Effector memory CD4-positive, alpha-beta T cell (primary cell): ENCODE data around the gene CS.
"Not testable (repeated sequence)": the region's sequence is repeated elsewhere in the genome, so short reads cannot be mapped to it uniquely, and the experiment has no call there.

Experiments used
- DNase-seq, 3 donors: peaks; one replicate each; pipeline ENCODE4 v3.0.0-alpha.2; 2020
- H3K27ac ChIP-seq: 2 replicates; pipeline ENCODE4 v1.7.0; 2013; ENCODE audit warnings: mild to moderate bottlenecking, low read length, moderate library complexity; ENCODE audit not compliant: insufficient read depth, poor library complexity, severe bottlenecking
- H3K27me3 ChIP-seq: replicated peaks from 2 replicates; pipeline ENCODE4 v1.7.0; 2013; ENCODE audit warnings: mild to moderate bottlenecking, low read length; ENCODE audit not compliant: insufficient read depth, control insufficient read depth, poor library complexity, severe bottlenecking
- H3K36me3 ChIP-seq: 2 replicates; pipeline ENCODE4 v1.7.0; 2013; ENCODE audit warnings: mild to moderate bottlenecking, low read length, moderate library complexity; ENCODE audit not compliant: control insufficient read depth, insufficient read depth
- H3K4me1 ChIP-seq: 2 replicates; pipeline ENCODE4 v1.7.0; 2013; ENCODE audit warnings: low read length, mild to moderate bottlenecking; ENCODE audit not compliant: control insufficient read depth, insufficient read depth, poor library complexity, severe bottlenecking
- H3K4me3 ChIP-seq: 2 replicates; pipeline ENCODE4 v1.7.0; 2013; ENCODE audit warnings: low read length, low read depth, mild to moderate bottlenecking; ENCODE audit not compliant: insufficient read depth, poor library complexity, severe bottlenecking
- H3K9me3 ChIP-seq: 2 replicates; pipeline ENCODE4 v1.7.0; 2013; ENCODE audit warnings: mild to moderate bottlenecking, low read length, moderate library complexity; ENCODE audit not compliant: control insufficient read depth

Gene CS

DNA sequence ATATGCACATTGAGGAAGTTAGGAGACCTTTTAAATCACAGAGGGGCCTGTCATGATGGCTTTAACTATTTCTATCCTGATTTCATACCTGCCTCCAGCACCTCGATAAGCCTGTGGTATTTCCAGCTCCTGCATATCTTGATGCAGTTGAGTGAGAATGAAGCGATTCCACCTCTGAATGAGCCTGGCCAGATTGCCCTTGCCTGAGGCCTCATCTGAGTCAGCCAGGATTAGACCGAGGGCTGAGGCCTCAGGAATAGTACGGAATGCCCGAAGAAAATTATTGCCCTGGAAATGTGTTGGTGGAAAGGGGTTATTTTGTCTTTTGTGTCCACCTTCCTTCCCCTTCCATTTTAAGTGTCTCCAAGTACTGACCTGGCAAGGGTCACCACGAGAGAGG lies 24.1 kb upstream of the CS start:
- H3K4me3 ChIP-seq = no peak overlapping the region
- no peak for DNase-seq
- H3K9me3 ChIP-seq = no peaks in the 10 kb centered on the region
- no peak overlapping the region for H3K27ac ChIP-seq
- no peaks in the 10 kb centered on the region for H3K27me3 ChIP-seq
- no peaks in the 10 kb centered on the region for H3K4me1 ChIP-seq
- peaks cover 58% of the 10 kb centered on the region for H3K36me3 ChIP-seq

DNA sequence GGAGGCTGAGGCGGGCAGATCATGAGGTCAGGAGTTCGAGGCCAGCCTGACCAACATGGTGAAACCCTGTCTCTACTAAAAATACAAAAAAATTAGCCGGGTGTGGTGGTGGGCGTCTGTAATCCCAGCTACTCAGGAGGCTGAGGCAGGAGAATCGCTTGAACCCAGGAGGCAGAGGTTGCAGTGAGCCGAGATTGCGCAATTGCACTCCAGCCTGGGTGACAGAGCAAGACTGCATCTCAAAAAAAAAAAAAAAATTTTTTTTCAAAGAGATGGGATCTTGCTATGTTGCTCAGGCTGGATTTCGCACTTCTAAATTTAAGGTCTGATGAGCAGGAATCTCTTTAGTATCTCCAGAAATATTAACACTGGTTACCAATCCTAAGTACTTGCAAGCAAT lies 21.5 kb upstream of the CS start:
- H3K4me1 ChIP-seq, H3K27ac ChIP-seq, H3K27me3 ChIP-seq, DNase-seq, H3K4me3 ChIP-seq, H3K9me3 ChIP-seq: not testable (repeated sequence)
- H3K36me3 ChIP-seq = peaks cover 42% of the 10 kb centered on the region

DNA sequence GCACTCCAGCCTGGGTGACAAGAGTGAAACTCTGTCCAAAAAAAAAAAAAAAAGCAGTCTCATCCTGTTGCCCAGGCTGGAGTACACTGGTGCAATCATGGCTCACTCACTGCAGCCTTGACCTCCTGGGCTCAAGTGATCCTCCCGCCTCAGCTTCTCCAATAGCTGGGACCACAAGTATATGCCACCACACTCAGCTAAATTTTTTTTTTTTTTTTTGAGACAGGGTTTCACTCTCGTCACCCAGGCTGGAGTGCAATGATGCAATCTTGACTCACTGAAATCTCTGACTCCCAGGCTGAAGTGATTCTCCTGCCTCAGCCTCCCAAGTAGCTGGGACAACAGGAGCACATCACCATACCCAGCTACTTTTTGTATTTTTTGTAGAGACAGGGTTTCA lies 20.9 kb upstream of the CS start:
- DNase-seq = no peak

DNA sequence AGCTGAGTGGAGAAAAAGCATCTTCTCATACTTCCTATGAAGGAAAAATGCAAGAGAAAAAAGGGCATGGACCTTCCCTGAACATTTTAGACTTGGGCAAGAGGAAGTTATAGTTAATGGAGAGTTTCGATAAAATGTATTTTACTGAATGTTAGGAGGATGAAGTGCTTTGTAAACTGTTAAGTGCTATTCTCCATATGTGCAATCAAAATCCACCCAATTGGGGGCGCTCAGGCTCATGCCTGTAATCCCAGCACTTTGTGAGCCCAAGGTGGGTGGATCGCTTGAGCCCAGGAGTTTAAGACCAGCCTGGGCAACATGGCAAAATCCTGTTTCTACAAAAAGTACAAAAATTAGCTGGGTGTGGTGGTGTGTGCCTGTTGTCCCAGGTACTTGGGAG lies 17.5 kb upstream of the CS start:
- Histone ChIP-seq H3K36me3 (peaks cover 11% of the 10 kb centered on the region), H3K27ac (no peak overlapping the region), H3K27me3 (no peaks in the 10 kb centered on the region), H3K4me1 (peaks cover 14% of the 10 kb centered on the region), H3K4me3 (no peak overlapping the region), H3K9me3 (no peaks in the 10 kb centered on the region)
- no peak for DNase-seq

More for the DNA sequence above, 20.9 kb upstream of the CS start:
- Histone ChIP-seq H3K27me3 (no peaks in the 10 kb centered on the region), H3K27ac (no peak overlapping the region), H3K4me3 (no peak overlapping the region), H3K36me3 (peaks cover 40% of the 10 kb centered on the region), H3K4me1 (peaks cover 5% of the 10 kb centered on the region), H3K9me3 (no peaks in the 10 kb centered on the region)

DNA sequence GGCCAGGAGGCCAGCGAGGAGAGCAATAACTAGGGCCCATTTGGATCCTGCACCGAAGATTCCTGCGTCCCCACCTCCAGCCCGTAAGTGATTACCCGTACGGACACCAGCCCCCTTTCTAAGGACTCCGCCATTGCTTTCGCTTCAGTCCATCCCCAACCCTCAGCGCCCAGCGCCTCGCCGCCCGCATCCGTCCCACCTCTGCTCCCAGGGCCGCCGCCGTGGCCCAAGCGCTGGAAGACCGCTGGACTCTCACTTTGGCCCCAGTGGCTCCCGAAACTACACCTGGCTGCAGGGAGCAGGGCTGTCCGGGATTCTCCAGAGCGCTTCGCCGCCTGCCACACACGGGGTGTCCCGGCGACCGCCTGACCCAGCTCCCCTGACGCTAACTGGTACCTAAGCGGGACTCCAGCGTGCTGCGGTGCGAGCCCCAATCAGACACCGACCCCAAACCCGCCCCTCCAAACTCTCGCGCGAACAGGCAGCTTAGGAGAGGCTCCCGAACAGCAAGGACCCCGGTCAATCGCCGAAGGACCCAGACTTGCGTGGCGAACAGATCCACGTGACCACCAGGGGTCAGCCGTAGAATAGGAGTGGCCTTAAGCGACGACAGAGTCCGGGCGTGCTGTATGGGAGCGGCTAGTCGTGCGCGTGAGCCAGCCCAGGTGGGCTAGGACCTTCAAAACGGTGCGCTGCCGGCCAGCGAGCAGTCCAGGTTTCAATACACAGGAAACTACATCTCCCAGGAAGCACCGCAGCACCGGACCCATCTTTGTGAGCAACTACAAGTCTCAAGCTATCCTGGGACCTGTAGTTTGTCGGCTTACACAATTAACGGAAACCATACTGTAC lies 15.7 kb upstream of the CS start, which contains the start of gene CNPY2:
Gene CNPY2 (minus strand): TSS at position 367 of the 852 bp plus-strand sequence. CDS start 771 bp downstream, outside the sequence.
- Histone ChIP-seq H3K4me1 (peaks cover 14% of the 10 kb centered on the region), H3K36me3 (peaks cover 11% of the 10 kb centered on the region)
- peak; percentile 83 to 91 (median 91) for DNase-seq

DNA sequence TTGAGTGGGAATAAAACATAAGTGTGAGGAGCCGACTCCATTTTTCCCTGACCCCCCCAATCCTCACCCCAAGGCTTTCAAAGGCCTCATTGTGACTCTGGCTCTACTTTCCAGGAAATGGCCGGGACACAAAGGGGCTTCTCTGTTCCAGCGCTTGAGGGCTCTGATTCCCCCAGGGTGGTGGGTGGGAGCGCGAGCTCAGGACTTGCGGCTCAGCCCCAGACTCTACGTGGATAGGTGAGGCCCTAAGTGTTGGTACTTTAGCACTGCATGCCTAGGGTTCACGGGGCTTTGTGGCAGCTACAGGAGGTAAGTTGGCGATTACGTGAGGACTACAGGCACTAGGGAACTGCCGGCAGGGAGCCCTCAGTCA lies 15.1 kb upstream of the CS start:
- Histone ChIP-seq H3K27me3 (no peaks in the 10 kb centered on the region), H3K9me3 (no peaks in the 10 kb centered on the region), H3K4me3 (peak overlapping the region; percentile 80), H3K27ac (peak overlapping the region; percentile 93), H3K4me1 (peaks cover 14% of the 10 kb centered on the region), H3K36me3 (peaks cover 17% of the 10 kb centered on the region)
- no peak for DNase-seq

More for the DNA sequence above, 15.7 kb upstream of the CS start, which contains the start of gene CNPY2:
- Histone ChIP-seq H3K27ac (peak within 1 kb of the TSS; percentile 93), H3K27me3 (no peaks in the 10 kb centered on the region), H3K9me3 (no peaks in the 10 kb centered on the region), H3K4me3 (peak within 1 kb of the TSS; percentile 80)

DNA sequence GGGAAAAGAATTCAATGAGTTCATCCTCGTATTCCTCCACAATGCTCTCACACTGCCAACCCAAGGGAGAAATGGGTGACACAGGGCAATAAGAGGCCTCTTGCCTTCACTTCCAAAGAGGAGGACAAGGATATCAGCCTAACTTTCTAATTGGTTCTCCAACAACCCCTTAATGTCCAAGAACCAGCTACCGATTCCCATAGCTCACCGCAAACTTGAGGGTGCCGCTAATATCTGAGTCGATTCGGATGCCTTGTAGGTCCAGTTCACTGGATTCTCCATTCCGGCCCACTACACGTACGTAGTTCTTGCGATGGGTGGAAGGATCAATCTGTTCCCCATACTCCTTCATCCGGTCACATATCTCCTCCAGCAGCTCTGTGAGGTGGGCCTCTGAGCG lies 10.9 kb upstream of the CS start:
- no peaks in the 10 kb centered on the region for H3K27me3 ChIP-seq
- no peak for DNase-seq
- no peak overlapping the region for H3K4me3 ChIP-seq
- H3K9me3 ChIP-seq = no peaks in the 10 kb centered on the region
- H3K27ac ChIP-seq = no peak overlapping the region
- H3K4me1 ChIP-seq = peaks cover 9% of the 10 kb centered on the region
- peaks cover 17% of the 10 kb centered on the region for H3K36me3 ChIP-seq

DNA sequence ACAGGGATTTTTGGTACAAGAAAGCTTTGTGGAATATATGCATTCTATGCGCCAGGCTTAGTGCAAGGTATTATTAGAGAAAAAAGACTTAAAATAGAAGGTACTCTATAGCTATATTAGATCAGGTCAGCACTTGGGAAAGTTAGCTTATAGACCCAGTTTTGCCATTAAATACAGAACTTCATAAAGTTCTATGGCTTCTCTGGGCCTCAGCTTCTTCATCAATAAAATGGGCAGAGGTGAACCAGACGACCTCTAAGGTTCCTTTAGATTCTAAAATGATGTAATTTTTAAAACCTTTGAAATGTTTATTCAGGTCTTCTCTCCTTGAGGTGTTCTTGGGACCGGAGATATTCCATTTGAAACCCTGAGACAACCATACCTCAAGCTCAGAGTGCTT lies 8.6 kb upstream of the CS start:
- no peaks in the 10 kb centered on the region for H3K27me3 ChIP-seq
- no peaks in the 10 kb centered on the region for H3K4me1 ChIP-seq
- H3K9me3 ChIP-seq = no peaks in the 10 kb centered on the region
- H3K4me3 ChIP-seq = no peak overlapping the region
- no peak for DNase-seq
- H3K36me3 ChIP-seq = peaks cover 17% of the 10 kb centered on the region
- H3K27ac ChIP-seq = no peak overlapping the region

DNA sequence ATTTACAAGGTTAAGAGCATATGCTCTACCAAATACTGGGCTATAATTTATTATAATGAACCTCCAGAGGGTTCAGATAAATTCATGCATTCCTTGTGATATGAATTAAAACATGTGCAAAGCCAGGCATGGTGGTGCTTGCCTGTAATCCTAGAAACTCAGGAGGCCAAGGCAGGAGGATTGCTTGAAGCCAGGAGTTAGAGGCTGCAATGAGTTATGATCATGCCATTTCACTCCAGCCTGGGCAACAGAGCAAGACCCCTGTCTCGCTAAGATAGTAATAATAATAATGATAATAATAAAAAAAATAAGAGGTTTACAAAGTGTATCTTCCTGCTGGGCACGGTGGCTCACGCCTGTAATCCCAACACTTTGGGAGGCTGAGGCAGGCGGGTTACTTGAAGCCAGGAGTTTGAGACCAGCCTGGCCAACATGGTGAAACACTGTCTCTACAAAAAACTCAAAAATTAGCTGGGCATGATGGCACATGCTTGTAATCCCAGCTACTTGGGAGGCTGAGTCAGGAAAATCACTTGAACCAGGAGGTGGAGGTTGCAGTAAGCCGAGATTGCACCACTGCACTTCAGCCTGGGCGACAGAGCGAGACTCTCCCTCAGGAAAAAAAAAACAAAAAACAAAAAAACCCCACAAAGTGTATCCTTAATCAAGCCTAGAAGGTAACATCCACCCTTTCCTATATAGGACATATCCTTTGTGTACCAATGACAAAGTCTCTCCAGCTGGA lies 7.3 kb upstream of the CS start:
- H3K36me3 ChIP-seq = peaks cover 17% of the 10 kb centered on the region
- no peak overlapping the region for H3K27ac ChIP-seq
- H3K4me1 ChIP-seq = peaks cover 2% of the 10 kb centered on the region
- H3K4me3 ChIP-seq = no peak overlapping the region
- no peaks in the 10 kb centered on the region for H3K27me3 ChIP-seq
- DNase-seq = no peak
- H3K9me3 ChIP-seq = no peaks in the 10 kb centered on the region
